GM21423 (cell line): ENCODE results near the gene RPL18A.
A peak's percentile ranks its signal among the peaks of the same experiment; 100 is the strongest.

ENCODE experiments used
- ATAC-seq: cut with Tn5 transposase; IDR thresholded peaks from one replicate; pipeline ENCODE4 v1.9.1; 2021; ENCODE audit warnings: mild to moderate bottlenecking, moderate library complexity; ENCODE audit not compliant: unreplicated experiment

Gene RPL18A

DNA sequence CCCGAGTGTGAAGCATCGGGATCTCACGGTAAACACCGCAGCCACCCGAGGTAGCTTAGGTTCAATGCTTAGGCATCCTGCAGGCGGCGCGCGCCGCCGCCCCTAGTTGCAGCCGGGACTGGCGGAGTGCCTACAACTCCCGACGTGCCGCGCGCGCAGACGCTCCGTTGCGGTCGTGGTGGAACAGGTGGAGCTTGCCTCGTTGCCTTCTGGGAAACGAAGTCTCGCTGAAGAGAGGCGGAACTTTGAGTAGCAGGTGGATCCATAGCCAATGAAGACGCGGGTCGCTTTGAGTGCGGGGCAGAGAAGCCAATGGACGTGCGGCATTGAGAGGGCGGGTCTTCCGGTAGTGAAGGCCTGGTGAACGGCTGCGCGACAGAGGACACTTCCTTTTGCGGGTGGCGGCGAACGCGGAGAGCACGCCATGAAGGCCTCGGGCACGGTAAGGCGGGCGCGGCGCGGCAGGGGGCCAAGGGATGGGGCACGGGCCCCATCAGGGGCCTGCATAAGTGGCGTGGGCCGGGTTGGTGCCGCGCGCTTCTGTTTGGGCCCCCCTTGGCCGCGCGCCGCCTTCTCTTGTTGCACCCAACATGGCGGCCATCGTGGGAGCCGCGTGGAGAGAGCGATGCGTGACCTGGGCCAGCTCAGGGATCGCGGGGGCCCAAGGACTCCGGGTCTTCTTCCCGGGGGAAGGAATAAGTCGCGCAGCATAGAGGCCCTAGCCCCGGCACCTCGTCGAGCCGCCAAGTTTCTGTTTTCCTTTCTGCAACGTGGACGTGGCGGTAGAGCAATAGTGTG is at the start of gene RPL18A:
Gene RPL18A, plus strand, starts transcription at position 378 of the 798 bp plus-strand sequence. Its CDS starts 47 bp downstream, at position 425.
- ATAC-seq, result peak; percentile 94

GRCh38 chr19:17811103-17811502 is 48.6 kb upstream of the RPL18A start:
- ATAC-seq, result no peak

GRCh38 chr19:17811681-17812080 is 48.0 kb upstream of the RPL18A start:
- ATAC-seq, result no peak

- ATAC-seq, result no peak
Measured at GRCh38 chr19:17812099-17812498, 47.6 kb upstream of the RPL18A start.

DNA sequence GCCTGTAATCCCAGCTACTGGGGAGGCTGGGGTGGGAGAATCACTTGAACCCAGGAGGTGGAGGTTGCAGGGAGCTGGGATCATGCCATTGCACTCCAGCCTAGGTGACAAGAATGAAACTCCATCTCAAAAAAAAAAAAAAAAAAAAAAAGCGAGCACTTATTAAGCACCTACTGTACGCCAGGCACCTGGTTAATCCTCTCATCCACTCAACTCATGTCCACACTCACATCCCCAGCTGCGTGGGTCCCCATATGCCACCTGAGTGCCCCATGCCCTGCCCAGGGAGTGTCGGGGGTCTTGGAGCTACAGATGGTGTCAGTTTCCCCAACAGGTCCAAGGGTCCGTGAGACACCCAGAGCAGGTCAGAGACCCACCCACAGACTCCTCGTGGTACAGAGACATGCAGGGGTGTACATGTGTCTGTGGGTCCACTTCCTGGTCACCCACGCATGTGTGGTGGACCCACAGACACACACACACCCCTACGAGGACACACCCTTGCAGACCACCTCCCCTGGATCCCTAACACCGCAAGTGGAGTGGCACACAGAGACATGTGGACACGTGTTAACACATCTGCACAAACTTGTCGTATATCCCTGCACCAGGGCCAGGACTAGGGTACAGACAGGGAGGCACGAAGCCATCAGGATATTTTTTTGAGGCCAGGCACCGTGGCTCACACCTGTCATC is 41.9 kb upstream of the RPL18A start:
- no peak for ATAC-seq

DNA sequence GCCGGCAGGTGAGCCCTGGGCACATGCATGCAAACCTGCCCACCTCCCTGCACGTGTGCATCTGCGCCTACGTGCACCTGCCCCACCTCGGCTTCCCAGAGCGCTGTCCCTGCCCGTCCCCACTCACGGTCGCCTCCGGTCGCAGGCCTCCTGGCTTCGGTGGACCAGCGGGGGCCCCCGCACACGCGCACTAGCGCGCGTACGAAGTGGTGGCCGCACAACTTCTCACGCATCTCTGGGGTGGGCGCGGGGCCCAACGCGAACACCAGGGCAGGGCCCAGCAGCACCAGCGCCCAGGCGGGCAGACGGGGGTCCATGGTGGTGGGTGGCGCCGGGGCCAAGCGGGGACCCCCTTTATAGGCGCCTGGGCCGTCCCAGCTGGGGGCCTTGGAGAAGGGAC is 38.5 kb upstream of the RPL18A start, which contains the start of gene INSL3:
Gene INSL3, minus strand, starts transcription at position 330 of the 400 bp plus-strand sequence. Its CDS starts 13 bp downstream, at position 317.
- ATAC-seq, result no peak

DNA sequence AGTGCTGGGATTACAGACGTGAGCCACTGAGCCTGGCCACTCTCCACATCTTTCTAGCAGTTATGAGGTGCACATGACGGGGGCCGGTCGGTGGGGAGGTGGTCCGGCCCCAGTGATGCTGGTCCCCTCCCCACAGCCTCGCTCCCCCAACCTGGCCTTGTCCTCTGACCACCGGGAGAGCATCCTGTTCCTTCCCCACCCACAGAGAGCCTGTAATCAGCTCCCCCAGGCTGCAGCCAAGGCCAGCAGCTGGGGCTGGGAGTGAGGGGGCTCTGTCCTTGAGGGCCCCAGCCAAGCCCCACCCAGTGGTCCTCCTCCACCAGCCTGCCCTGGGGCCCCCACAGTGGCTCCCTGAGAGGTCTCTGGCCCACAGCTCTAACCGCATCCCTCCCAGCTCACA is 35.4 kb upstream of the RPL18A start:
- ATAC-seq, result no peak

GRCh38 chr19:17826508-17827056 is 33.1 kb upstream of the RPL18A start:
- ATAC-seq, result no peak

- ATAC-seq, result no peak
Measured at GRCh38 chr19:17829855-17830566, 29.7 kb upstream of the RPL18A start.

DNA sequence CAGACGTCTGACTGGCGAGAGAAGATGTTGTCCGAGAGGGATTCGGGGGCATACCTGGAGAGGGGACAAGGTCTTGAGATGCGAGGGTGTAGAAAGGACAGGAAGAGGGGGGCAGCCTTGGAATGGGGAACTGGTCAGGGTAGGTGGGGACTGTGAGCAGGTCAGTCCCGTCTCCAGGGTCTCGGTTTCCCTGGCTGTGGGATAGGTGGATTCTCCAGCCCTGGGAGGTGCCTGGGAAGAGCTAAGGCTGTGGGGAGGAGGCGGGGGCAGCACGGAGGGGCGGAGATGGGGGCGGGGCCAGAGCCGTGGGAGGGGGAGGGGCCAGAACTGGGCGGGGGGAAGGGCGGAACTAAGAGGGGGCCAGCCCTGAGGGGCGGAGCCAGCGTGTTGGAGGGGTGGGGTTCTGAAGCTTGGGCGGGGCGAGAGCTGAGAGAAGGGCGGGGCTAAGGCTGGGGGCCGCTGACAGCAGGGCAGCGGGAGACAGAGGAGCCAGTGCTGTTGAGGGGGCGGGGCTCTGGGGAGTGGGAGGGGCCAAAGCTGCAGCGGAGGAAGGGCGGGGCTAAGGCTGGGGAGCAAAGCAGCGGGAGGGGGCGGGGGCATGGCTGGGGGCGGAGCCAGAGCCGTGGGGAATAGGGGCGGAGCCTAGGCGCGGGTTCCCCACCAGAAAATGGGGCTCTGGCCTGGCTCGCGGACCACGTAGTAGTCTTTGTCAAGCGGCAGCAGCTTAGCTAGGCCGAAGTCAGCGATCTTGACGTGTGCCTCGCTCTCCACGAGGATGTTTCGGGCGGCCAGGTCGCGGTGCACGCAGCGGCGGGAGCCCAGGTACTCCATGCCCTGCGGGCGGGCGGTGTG is 28.9 kb upstream of the RPL18A start:
- no peak for ATAC-seq

- no peak for ATAC-seq
Measured at GRCh38 chr19:17831419-17831888, 28.3 kb upstream of the RPL18A start.

DNA sequence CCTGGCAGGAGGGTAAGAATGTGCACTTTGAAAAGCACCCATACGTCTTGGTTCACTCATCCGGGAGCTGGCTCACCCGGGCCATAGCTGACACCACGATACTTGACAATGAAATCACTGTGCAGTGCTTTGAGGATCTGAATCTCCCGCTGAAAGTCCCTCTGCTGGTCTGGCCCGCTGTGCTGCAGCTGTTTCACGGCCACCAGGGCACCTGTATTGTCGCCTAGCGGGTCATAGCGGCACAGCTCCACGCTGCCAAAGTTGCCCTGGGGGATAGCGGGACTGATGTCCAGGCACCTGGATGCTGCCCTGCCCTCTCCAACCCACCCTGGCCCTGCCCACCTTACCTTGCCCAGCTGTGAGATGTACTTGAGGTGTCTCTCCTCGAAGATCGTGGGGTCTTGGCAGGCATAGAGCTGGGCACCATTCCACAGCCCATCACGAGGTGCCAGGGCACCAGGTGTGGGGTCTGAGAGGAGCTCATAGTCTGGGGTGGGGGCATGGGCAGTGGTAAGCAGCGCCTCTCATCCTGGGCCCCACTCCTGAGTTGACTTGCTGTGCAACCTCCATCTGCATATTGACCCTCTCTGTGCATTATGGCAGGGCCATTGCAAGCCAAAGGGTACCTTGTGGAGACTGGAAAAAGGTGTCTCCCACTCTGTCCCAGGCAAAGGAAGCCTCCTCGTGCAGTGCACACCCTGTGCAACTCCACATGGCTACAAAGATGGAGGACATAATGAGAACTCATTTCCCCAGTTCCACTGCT is 27.1 kb upstream of the RPL18A start:
- no peak for ATAC-seq

- ATAC-seq, result no peak
Measured at GRCh38 chr19:17834350-17835181, 25.1 kb upstream of the RPL18A start.

- no peak for ATAC-seq
Measured at GRCh38 chr19:17835182-17836006, 24.3 kb upstream of the RPL18A start.

DNA sequence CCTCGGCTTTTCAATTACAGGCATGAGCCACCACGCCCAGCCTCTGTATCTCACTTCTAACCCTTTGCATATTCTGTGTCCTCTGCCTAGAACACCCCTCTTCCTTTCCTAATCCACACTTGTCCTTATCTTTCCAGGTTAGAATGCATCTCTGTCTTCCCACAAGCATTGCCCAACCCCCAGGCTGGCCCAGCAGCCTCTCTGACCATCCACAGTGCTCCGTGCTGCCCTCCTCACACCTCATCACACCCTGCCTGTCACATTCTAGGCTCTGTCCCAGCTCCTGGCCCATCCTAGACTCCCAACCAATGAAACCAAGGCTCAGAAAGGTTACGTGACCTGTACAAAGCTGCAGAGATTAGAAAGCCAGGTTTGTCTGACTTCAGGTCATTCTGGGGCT is 23.2 kb upstream of the RPL18A start:
- ATAC-seq, result no peak

DNA sequence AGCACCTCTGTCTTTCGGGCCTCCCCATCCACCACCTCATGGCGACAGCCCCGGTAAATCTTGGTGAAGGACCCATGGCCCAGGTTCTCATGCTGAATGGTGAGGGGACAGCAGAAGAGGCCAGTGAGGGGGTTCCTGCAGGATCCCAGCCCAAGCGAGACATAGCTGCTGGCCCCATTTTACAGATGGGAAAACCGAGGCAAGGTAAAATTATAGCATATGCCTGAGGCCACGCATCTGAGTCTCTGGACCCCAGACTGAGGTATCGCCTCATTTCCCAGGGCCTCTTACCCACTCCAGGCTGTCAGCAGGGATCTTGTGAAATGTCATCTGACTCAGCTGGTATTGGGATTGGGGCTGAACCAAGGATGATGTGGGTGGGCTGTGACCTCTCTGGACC is 21.7 kb upstream of the RPL18A start:
- no peak for ATAC-seq

DNA sequence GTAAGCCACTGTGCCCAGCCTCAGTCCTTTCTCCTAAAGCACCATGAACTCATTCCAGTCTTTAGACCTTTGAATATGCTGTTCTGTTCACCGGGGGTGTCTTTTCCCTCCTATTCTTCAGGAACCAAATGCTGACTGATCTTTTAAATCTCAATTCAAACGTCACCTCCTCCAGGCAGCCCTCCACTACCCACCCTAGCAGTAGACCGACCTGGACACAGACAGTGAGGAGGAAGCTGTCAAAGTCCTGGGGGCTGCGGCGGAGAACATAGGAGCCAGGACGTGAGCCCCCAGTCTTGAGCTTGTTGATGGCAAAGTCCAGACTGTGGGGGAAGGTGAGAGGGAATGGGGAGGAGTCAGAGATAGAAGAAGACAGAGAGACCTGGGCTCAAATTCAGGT is 19.7 kb upstream of the RPL18A start:
- no peak for ATAC-seq

GRCh38 chr19:17841371-17841809 is 18.3 kb upstream of the RPL18A start:
- no peak for ATAC-seq
